ENCODE data around the gene MREG. TPM values are rescaled to one million over a fixed set of nuclear protein-coding genes. Genes with fewer than 3 reads are reported as not detected.
"Not testable (repeated sequence)": the region's sequence is repeated elsewhere in the genome, so short reads cannot be mapped to it uniquely, and the experiment has no call there.

The MREG gene
- polyA plus RNA-seq, 1 experiment = 2.6 TPM

DNA sequence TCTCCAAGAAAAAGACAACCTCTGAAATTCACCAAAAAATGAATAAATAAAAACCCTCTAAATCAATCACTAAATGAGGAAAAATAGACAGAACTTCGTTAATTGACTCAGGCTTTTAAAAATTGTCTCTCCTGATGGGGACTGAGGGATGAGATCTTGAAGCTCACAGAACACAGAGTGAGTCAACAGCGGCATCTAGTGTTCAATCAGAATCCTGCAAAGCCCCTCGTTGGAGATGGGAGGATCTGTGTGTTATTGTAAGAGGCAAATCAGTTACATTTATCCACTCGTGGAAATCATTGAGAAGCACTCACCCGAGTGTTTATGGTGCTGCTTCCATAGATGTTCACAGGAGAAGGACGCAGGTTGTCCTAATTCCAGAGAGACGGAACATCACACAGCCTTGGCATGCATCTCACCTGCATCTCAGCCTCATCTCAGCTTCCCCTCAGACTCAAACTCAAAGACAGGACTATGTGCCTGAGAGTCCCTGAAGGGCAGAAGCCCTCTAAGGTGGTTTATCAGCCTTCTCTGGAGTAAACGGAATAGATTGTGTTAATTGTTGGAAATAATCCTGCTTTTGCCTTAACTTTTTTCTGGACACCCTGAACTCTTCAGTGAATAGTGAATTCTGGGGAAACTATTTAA is 82.0 kb downstream of the MREG start:
- peak; percentile 38 for DNase-seq (ENCODE audit: low read depth, low spot score)
- H3K4me3 ChIP-seq (ENCODE audit: low read depth, low read length) = no peak overlapping the region

GRCh38 chr2:215930505-215931253 is 82.7 kb downstream of the MREG start:
- Histone ChIP-seq H3K9me3 (ENCODE audit: control insufficient read depth, insufficient read depth, low read length) (no peaks in the 10 kb centered on the region), H3K4me3 (ENCODE audit: low read depth, low read length) (no peak overlapping the region), H3K27ac (ENCODE audit: low read depth, low read length) (no peak overlapping the region), H3K27me3 (ENCODE audit: control insufficient read depth, insufficient read depth, low read length) (no peaks in the 10 kb centered on the region)
- ChIA-PET CTCF (interaction anchor here (0.6 to 2.7 kb wide), 13 partner anchors 11 to 1938 kb away, joined by 3 to 10 read pairs (median 4); no protein-coding TSS in a partner anchor), POLR2A (interaction anchor here (0.8 kb wide), 1 partner anchor 500 kb away, joined by 4 read pairs; no protein-coding TSS in a partner anchor)
- DNase-seq (ENCODE audit: low read depth, low spot score) = no peak
- TF ChIP-seq, protein P1, sequence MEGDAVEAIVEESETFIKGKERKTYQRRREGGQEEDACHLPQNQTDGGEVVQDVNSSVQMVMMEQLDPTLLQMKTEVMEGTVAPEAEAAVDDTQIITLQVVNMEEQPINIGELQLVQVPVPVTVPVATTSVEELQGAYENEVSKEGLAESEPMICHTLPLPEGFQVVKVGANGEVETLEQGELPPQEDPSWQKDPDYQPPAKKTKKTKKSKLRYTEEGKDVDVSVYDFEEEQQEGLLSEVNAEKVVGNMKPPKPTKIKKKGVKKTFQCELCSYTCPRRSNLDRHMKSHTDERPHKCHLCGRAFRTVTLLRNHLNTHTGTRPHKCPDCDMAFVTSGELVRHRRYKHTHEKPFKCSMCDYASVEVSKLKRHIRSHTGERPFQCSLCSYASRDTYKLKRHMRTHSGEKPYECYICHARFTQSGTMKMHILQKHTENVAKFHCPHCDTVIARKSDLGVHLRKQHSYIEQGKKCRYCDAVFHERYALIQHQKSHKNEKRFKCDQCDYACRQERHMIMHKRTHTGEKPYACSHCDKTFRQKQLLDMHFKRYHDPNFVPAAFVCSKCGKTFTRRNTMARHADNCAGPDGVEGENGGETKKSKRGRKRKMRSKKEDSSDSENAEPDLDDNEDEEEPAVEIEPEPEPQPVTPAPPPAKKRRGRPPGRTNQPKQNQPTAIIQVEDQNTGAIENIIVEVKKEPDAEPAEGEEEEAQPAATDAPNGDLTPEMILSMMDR (IDR thresholded peaks at IDR 0.05; ENCODE audit: low read depth, low read length) = no peak

More for the DNA sequence above, 82.0 kb downstream of the MREG start:
- H3K27me3 ChIP-seq (ENCODE audit: control insufficient read depth, insufficient read depth, low read length) = no peaks in the 10 kb centered on the region
- ChIA-PET CTCF (interaction anchor here (0.6 to 2.7 kb wide), 15 partner anchors 11 to 1939 kb away, joined by 3 to 10 read pairs (median 4); no protein-coding TSS in a partner anchor), POLR2A (interaction anchor here (0.8 kb wide), 1 partner anchor 500 kb away, joined by 4 read pairs; no protein-coding TSS in a partner anchor)
- H3K27ac ChIP-seq (ENCODE audit: low read depth, low read length) = no peak overlapping the region
- TF ChIP-seq, protein P1 (IDR thresholded peaks at IDR 0.05; ENCODE audit: low read depth, low read length) = peak; percentile 98
- no peaks in the 10 kb centered on the region for H3K9me3 ChIP-seq (ENCODE audit: control insufficient read depth, insufficient read depth, low read length)

GRCh38 chr2:215929602-215930335 is 83.6 kb downstream of the MREG start:
- ChIA-PET CTCF (interaction anchor here (1.2 to 2.7 kb wide), 2 partner anchors 970 to 1937 kb away, joined by 3 to 10 read pairs; no protein-coding TSS in a partner anchor), POLR2A (no interaction called here)
- DNase-seq (ENCODE audit: low read depth, low spot score) = no peak
- TF ChIP-seq, protein P1 (IDR thresholded peaks at IDR 0.05; ENCODE audit: low read depth, low read length) = no peak
- Histone ChIP-seq H3K9me3 (ENCODE audit: control insufficient read depth, insufficient read depth, low read length) (no peaks in the 10 kb centered on the region), H3K27ac (ENCODE audit: low read depth, low read length) (no peak overlapping the region), H3K4me3 (ENCODE audit: low read depth, low read length) (no peak overlapping the region), H3K27me3 (ENCODE audit: control insufficient read depth, insufficient read depth, low read length) (no peaks in the 10 kb centered on the region)

DNA sequence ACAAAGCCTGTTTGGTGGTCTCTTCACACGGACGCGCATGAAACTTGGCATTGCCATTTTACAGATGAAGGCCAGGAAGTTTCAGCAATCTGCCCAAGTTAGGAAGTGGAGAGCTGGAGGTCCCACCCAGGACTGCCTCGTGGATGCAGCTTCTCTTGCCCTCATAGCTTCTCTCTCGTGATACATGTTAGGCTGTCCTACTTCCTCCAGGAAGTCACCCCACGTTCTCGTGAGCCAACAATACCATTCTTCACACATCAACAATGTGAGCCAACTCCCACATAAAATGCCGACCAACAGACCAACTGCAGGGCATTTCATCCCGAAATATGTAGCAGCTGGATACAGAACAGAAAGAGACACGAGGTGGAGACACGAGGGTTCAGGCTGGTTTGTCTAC is 85.3 kb downstream of the MREG start:
- ChIA-PET CTCF (no interaction called here), POLR2A (no interaction called here)
- Histone ChIP-seq H3K4me3 (ENCODE audit: low read depth, low read length) (no peak overlapping the region), H3K27ac (ENCODE audit: low read depth, low read length) (no peak overlapping the region), H3K27me3 (ENCODE audit: control insufficient read depth, insufficient read depth, low read length) (no peaks in the 10 kb centered on the region), H3K9me3 (ENCODE audit: control insufficient read depth, insufficient read depth, low read length) (no peaks in the 10 kb centered on the region)
- TF ChIP-seq, protein P1 (IDR thresholded peaks at IDR 0.05; ENCODE audit: low read depth, low read length) = no peak
- no peak for DNase-seq (ENCODE audit: low read depth, low spot score)

DNA sequence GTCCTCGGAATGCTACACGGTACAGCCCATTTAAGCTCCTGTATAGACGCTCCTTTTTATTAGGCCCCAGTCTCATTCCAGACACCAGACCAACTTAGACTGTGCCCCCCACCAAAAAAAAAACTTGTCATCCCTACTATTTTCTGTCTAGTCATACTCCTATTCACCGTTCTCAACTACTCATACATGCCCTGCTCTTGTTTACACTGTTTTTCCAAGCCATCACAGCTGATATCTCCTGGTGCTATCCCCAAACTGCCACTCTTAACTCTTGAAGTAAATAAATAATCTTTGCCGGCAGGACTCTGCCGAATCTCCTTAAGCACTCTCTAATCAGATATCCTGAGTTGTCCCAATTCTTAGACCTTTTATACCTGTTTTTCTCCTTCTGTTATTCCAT is 86.4 kb downstream of the MREG start:
- POLR2A ChIA-PET; CTCF ChIA-PET; H3K27me3 ChIP-seq (ENCODE audit: control insufficient read depth, insufficient read depth, low read length); H3K9me3 ChIP-seq (ENCODE audit: control insufficient read depth, insufficient read depth, low read length); DNase-seq (ENCODE audit: low read depth, low spot score); H3K27ac ChIP-seq (ENCODE audit: low read depth, low read length); H3K4me3 ChIP-seq (ENCODE audit: low read depth, low read length): not testable (repeated sequence)

Data from AG04450 (cell line).